CD4-positive, alpha-beta memory T cell (primary cell): ENCODE data around the gene TIMM10B. TPM values are rescaled to one million over a fixed set of nuclear protein-coding genes. Genes with fewer than 3 reads are reported as not detected.

ENCODE experiments used
- CTCF ChIA-PET: fragments of 350-600 bp; sonication (Branson Sonifier 250); formaldehyde crosslinking; loops from one replicate; lab custom pipeline; 2021; ENCODE audit warnings: inconsistent platforms; ENCODE audit not compliant: partially characterized antibody; lab: Charles Lee
- POLR2A ChIA-PET: fragments of 350-600 bp; sonication (Branson Sonifier 250); formaldehyde crosslinking; loops from one replicate; lab custom pipeline; 2021; ENCODE audit not compliant: partially characterized antibody; lab: Charles Lee
- DNase-seq, 5 donors: peaks; one replicate each; pipeline versions ENCODE4 v3.0.0 to v3.0.0-alpha.2; 2020 to 2022; ENCODE audit warnings: mixed read lengths in 1 of 5
- H3K27ac ChIP-seq: one replicate; pipeline ENCODE4 v1.7.0; 2013; ENCODE audit warnings: low read depth, low read length
- H3K27me3 ChIP-seq: 2 replicates; pipeline ENCODE4 v1.7.0; 2013; ENCODE audit warnings: mild to moderate bottlenecking, low read length, moderate library complexity; ENCODE audit not compliant: insufficient read depth
- H3K36me3 ChIP-seq: 2 replicates; pipeline ENCODE4 v1.7.0; 2013; ENCODE audit warnings: mild to moderate bottlenecking, low read length, moderate library complexity; ENCODE audit not compliant: insufficient read depth
- H3K4me1 ChIP-seq: 2 replicates; pipeline ENCODE4 v1.7.0; 2013; ENCODE audit warnings: mild to moderate bottlenecking, low read length, moderate library complexity; ENCODE audit not compliant: insufficient read depth
- H3K4me3 ChIP-seq, 2 donors: one replicate each; pipeline ENCODE4 v1.7.0; 2013; ENCODE audit warnings: low read length in 2 of 2, mild to moderate bottlenecking in 1 of 2
- H3K9me3 ChIP-seq, 2 donors: one replicate each; pipeline ENCODE4 v1.7.0; 2013; ENCODE audit warnings: low read length in 2 of 2, control low read depth in 1 of 2; ENCODE audit not compliant: control insufficient read depth in 1 of 2
- H3K27ac Mint-ChIP-seq, 7 donors: one replicate each; pipeline ENCODE4 v1.8.0; 2020 to 2021; ENCODE audit warnings: mixed read lengths in 7 of 7, mild to moderate bottlenecking in 6 of 7, inconsistent platforms in 3 of 7, moderate library complexity in 3 of 7
- H3K27me3 Mint-ChIP-seq, 2 donors: one replicate each; pipeline ENCODE4 v1.8.0; 2020 to 2021; ENCODE audit warnings: mixed read lengths in 2 of 2
- H3K36me3 Mint-ChIP-seq, 2 donors: one replicate each; pipeline ENCODE4 v1.8.0; 2020 to 2021; ENCODE audit warnings: mixed read lengths in 2 of 2, inconsistent platforms in 1 of 2, mild to moderate bottlenecking in 1 of 2
- H3K4me1 Mint-ChIP-seq, 4 donors: one replicate each; pipeline ENCODE4 v1.8.0; 2020 to 2021; ENCODE audit warnings: mixed read lengths in 4 of 4, mild to moderate bottlenecking in 1 of 4
- H3K4me3 Mint-ChIP-seq, 8 donors: one replicate each; pipeline ENCODE4 v1.8.0; 2020 to 2021; ENCODE audit warnings: mixed read lengths in 8 of 8, mild to moderate bottlenecking in 7 of 8, moderate library complexity in 6 of 8, inconsistent platforms in 3 of 8
- H3K9me3 Mint-ChIP-seq, 8 donors: one replicate each; pipeline ENCODE4 v1.8.0; 2020 to 2021; ENCODE audit warnings: mixed read lengths in 8 of 8, mild to moderate bottlenecking in 5 of 8, inconsistent platforms in 3 of 8, moderate library complexity in 1 of 8
- intact Hi-C: fragments of 100-400 bp; cut with micrococcal nuclease; formaldehyde crosslinking; loops from one replicate; pipeline ENCODE4 v1.15.1; 2023
- polyA plus RNA-seq, 2 donors: library from polyadenylated mRNA; unstranded; fragments of 300-500 nt; fragmentation: Illumina TruSeq; gene quantifications; one replicate each; pipeline ENCODE4 v1.2.3, GENCODE V29; 2021
- total RNA-seq, 2 experiments: library from RNA; stranded (reverse); gene quantifications; one replicate each; pipeline ENCODE4 v1.2.3, GENCODE V29; 2021

TIMM10B gene
- total and polyA plus RNA-seq, 4 experiments from 2014 or later, result 29.9 to 60.3 (median 43.5) TPM

- H3K9me3 ChIP-seq, result no peaks in the 10 kb centered on the region
- H3K27me3 Mint-ChIP-seq, result no peaks in the 10 kb centered on the region
- no peaks in the 10 kb centered on the region for H3K9me3 Mint-ChIP-seq
- peaks cover 14% of the 10 kb centered on the region for H3K4me1 ChIP-seq
- H3K36me3 ChIP-seq, result peaks cover 5% of the 10 kb centered on the region
- H3K27ac Mint-ChIP-seq, result peak overlapping the region in 1 of 7 donors; percentile 74
- no peak overlapping the region for H3K27ac ChIP-seq
- peaks cover 11 to 19% (median 14%) of the 10 kb centered on the region in 4 donors for H3K4me1 Mint-ChIP-seq
- DNase-seq, result no peak
- intact Hi-C loops, result no loop called here
- ChIA-PET POLR2A (no interaction called here), CTCF (interaction anchor here (1.0 to 2.3 kb wide), 5 partner anchors 95 to 214 kb away, joined by 3 to 11 read pairs (median 3); partner anchors contain the start of genes MRPL17 and TPP1)
- H3K4me3 Mint-ChIP-seq, result no peak overlapping the region
- H3K36me3 Mint-ChIP-seq, result peaks cover 34 to 47% of the 10 kb centered on the region in 2 donors
- no peaks in the 10 kb centered on the region for H3K27me3 ChIP-seq
- H3K4me3 ChIP-seq, result no peak overlapping the region
Measured at GRCh38 chr11:6523253-6523652, 42.0 kb downstream of the TIMM10B start.

GRCh38 chr11:6526411-6527135, 45.3 kb downstream of the TIMM10B start:
- H3K4me3 ChIP-seq, result no peak overlapping the region
- intact Hi-C loops, result no loop called here
- ChIA-PET POLR2A (interaction anchor here (1.5 kb wide), 1 partner anchor 45 kb away, joined by 4 read pairs; the partner anchor contains the start of genes ARFIP2 and TIMM10B), CTCF (interaction anchor here (1.0 to 10.1 kb wide), 5 partner anchors 22 to 228 kb away, joined by 4 to 104 read pairs (median 7); partner anchors contain the start of gene MRPL17)
- Mint-ChIP-seq H3K36me3 (peaks cover 16 to 22% of the 10 kb centered on the region in 2 donors), H3K27me3 (no peaks in the 10 kb centered on the region), H3K4me3 (peak overlapping the region in 7 of 8 donors; percentile 47 to 84 (median 82)), H3K4me1 (peaks cover 11 to 19% (median 14%) of the 10 kb centered on the region in 4 donors), H3K27ac (peak overlapping the region; percentile 70 to 96 (median 87)), H3K9me3 (no peaks in the 10 kb centered on the region)
- peak in 1 of 5 donors; percentile 12 for DNase-seq
- H3K27ac ChIP-seq, result no peak overlapping the region
- peaks cover 14% of the 10 kb centered on the region for H3K4me1 ChIP-seq
- no peaks in the 10 kb centered on the region for H3K36me3 ChIP-seq
- H3K27me3 ChIP-seq, result no peaks in the 10 kb centered on the region
- H3K9me3 ChIP-seq, result no peaks in the 10 kb centered on the region

- Mint-ChIP-seq H3K27ac (peak overlapping the region in 2 of 7 donors; percentile 20 to 36), H3K4me3 (no peak overlapping the region), H3K9me3 (no peaks in the 10 kb centered on the region), H3K27me3 (no peaks in the 10 kb centered on the region), H3K36me3 (peaks cover 13 to 17% of the 10 kb centered on the region in 2 donors), H3K4me1 (peaks cover 11 to 19% (median 14%) of the 10 kb centered on the region in 4 donors)
- Histone ChIP-seq H3K4me3 (no peak overlapping the region), H3K4me1 (peaks cover 14% of the 10 kb centered on the region), H3K27me3 (no peaks in the 10 kb centered on the region), H3K36me3 (peaks cover 4% of the 10 kb centered on the region), H3K27ac (no peak overlapping the region), H3K9me3 (no peaks in the 10 kb centered on the region)
- CTCF ChIA-PET, result interaction anchor here (0.8 to 10.1 kb wide), 13 partner anchors 9 to 230 kb away, joined by 3 to 104 read pairs (median 3); partner anchors contain the start of genes MRPL17 and TIMM10B
- POLR2A ChIA-PET, result interaction anchor here (0.8 to 1.1 kb wide), 2 partner anchors 48 to 154 kb away, joined by 3 read pairs; partner anchors contain the start of genes ARFIP2, MRPL17 and TIMM10B
- DNase-seq, result no peak
- intact Hi-C loops, result no loop called here
Measured at GRCh38 chr11:6529266-6529665, 48.0 kb downstream of the TIMM10B start.

GRCh38 chr11:6530848-6531247, 49.5 kb downstream of the TIMM10B start:
- intact Hi-C loops, result loop anchor here (1.0 to 5.0 kb wide), 5 partner anchors 71 to 226 kb away; partner anchors contain the start of genes ILK, MRPL17 and RRP8
- Mint-ChIP-seq H3K4me3 (no peak overlapping the region), H3K27ac (no peak overlapping the region), H3K9me3 (no peaks in the 10 kb centered on the region), H3K4me1 (peaks cover 10 to 18% (median 13%) of the 10 kb centered on the region in 4 donors), H3K36me3 (peaks cover 17 to 20% of the 10 kb centered on the region in 2 donors), H3K27me3 (no peaks in the 10 kb centered on the region)
- Histone ChIP-seq H3K36me3 (peaks cover 4% of the 10 kb centered on the region), H3K4me1 (peaks cover 12% of the 10 kb centered on the region), H3K27ac (no peak overlapping the region), H3K27me3 (no peaks in the 10 kb centered on the region), H3K4me3 (no peak overlapping the region), H3K9me3 (no peaks in the 10 kb centered on the region)
- no peak for DNase-seq
- ChIA-PET POLR2A (interaction anchor here (1.0 to 2.1 kb wide), 6 partner anchors 81 to 224 kb away, joined by 3 to 18 read pairs (median 4); partner anchors contain the start of genes MRPL17, TAF10 and TPP1), CTCF (interaction anchor here (0.6 to 10.1 kb wide), 37 partner anchors 9 to 228 kb away, joined by 3 to 104 read pairs (median 4); partner anchors contain the start of genes ARFIP2, ILK, MRPL17 and RRP8)

- no peaks in the 10 kb centered on the region for H3K9me3 Mint-ChIP-seq
- H3K27me3 ChIP-seq, result no peaks in the 10 kb centered on the region
- intact Hi-C loops, result loop anchor here (1.0 to 5.0 kb wide), 5 partner anchors 71 to 226 kb away; partner anchors contain the start of genes ILK, MRPL17 and RRP8
- H3K27me3 Mint-ChIP-seq, result no peaks in the 10 kb centered on the region
- no peak overlapping the region for H3K27ac Mint-ChIP-seq
- H3K9me3 ChIP-seq, result no peaks in the 10 kb centered on the region
- peaks cover 7% of the 10 kb centered on the region for H3K4me1 ChIP-seq
- peaks cover 6 to 14% (median 8%) of the 10 kb centered on the region in 4 donors for H3K4me1 Mint-ChIP-seq
- DNase-seq, result peak; percentile 46 to 54 (median 50)
- no peak overlapping the region for H3K4me3 Mint-ChIP-seq
- H3K36me3 Mint-ChIP-seq, result peaks cover 14 to 16% of the 10 kb centered on the region in 2 donors
- H3K4me3 ChIP-seq, result no peak overlapping the region
- ChIA-PET CTCF (interaction anchor here (0.6 to 10.1 kb wide), 36 partner anchors 10 to 228 kb away, joined by 3 to 104 read pairs (median 4); partner anchors contain the start of genes ARFIP2, ILK, MRPL17 and RRP8), POLR2A (interaction anchor here (1.0 to 2.1 kb wide), 6 partner anchors 81 to 224 kb away, joined by 3 to 18 read pairs (median 4); partner anchors contain the start of genes MRPL17, TAF10 and TPP1)
- peaks cover 4% of the 10 kb centered on the region for H3K36me3 ChIP-seq
- H3K27ac ChIP-seq, result no peak overlapping the region
Measured at GRCh38 chr11:6531267-6531752, 50.0 kb downstream of the TIMM10B start.
